K562 (cell line): Measurements from ENCODE around the gene EMC6. TPM values are rescaled to one million over a fixed set of nuclear protein-coding genes. Genes with fewer than 3 reads are reported as not detected.

Source experiments
- ATAC-seq: fragments of 200-7000 bp; cut with Tn5 transposase; 3 replicates; pipeline ENCODE4 v1.9.1; 2020; ENCODE audit warnings: moderate library complexity
- BruUV-seq: library from RNA; stranded (reverse); fragments of 400-500 nt; replicated peaks from 2 replicates; lab custom pipeline; 2021; lab: Mats Ljungman, UMichigan
- CTCF ChIA-PET: fragments of 300-600 bp; formaldehyde crosslinking; extraction: SDS; loops from one replicate; lab custom pipeline; 2021; ENCODE audit warnings: low intra/inter-chr PET ratio; lab: Yijun Ruan, JAX
- POLR2A ChIA-PET: fragments of 300-600, 350-650 bp; sonication (Branson Sonifier 250); formaldehyde crosslinking; extraction: SDS; loops from one replicate; lab custom pipeline; 2021; ENCODE audit warnings: antibody characterized with exemption, inconsistent platforms; lab: Yijun Ruan, JAX
- DNase-seq, 4 experiments: peaks; one replicate each; pipeline versions ENCODE4 v3.0.0 to v3.0.0-alpha.2; 2011 to 2018; ENCODE audit warnings: low spot score in 3 of 4, mixed read lengths in 3 of 4; ENCODE audit errors: extremely low read depth in 1 of 4
- FAIRE-seq: peaks from 2 replicates; lab custom pipeline; 2011; peaks lifted over from hg19 to GRCh38; lab: Jason Lieb, UNC
- H2AFZ ChIP-seq: 2 replicates; pipeline ENCODE4 v1.6.0; 2011; ENCODE audit warnings: low read depth, low read length, control low read depth, inconsistent platforms
- H3K27ac ChIP-seq: fragments of 200-600 bp; 3 replicates; pipeline ENCODE4 v1.8.0; 2011; ENCODE audit warnings: low read depth, mild to moderate bottlenecking, control low read depth, inconsistent platforms, low read length, moderate library complexity, mixed read lengths; ENCODE audit errors: extremely low read depth
- H3K27me3 ChIP-seq, 2 experiments: fragments of 300-600 bp in 1 of 2; 2 replicates in 1 of 2; 3 replicates in 1 of 2; pipeline versions ENCODE4 v1.6.0 to v1.8.0; 2011; ENCODE audit warnings: inconsistent platforms in 2 of 2, low read length in 2 of 2, mild to moderate bottlenecking in 1 of 2, mixed read lengths in 1 of 2, moderate library complexity in 1 of 2; ENCODE audit not compliant: control insufficient read depth in 2 of 2, insufficient read depth in 2 of 2
- H3K36me3 ChIP-seq: fragments of 300-600 bp; 3 replicates; pipeline ENCODE4 v1.8.0; 2011; ENCODE audit warnings: mild to moderate bottlenecking, low read length, inconsistent platforms; ENCODE audit not compliant: control insufficient read depth, insufficient read depth
- H3K4me1 ChIP-seq, 2 experiments: fragments of 200-600 bp in 1 of 2; replicated peaks in 1 of 2; 2 replicates in 1 of 2; 3 replicates in 1 of 2; pipeline versions ENCODE4 v1.5.1 to v1.8.0; 2011; ENCODE audit warnings: inconsistent platforms in 2 of 2, low read length in 2 of 2, mild to moderate bottlenecking in 1 of 2, mixed read lengths in 1 of 2, moderate library complexity in 1 of 2; ENCODE audit not compliant: control insufficient read depth in 2 of 2, insufficient read depth in 2 of 2
- H3K4me2 ChIP-seq: 2 replicates; pipeline ENCODE4 v1.6.1; 2011; ENCODE audit warnings: low read length, control low read depth, inconsistent platforms, mixed read lengths; ENCODE audit not compliant: insufficient read depth
- H3K4me3 ChIP-seq: fragments of 200-600 bp; sonication (generic), shearing (Covaris generic); 2 replicates; pipeline ENCODE4 v1.5.1; 2016; ENCODE audit warnings: control low read depth, inconsistent platforms
- H3K79me2 ChIP-seq: fragments of 200-600 bp; 3 replicates; pipeline ENCODE4 v1.8.0; 2011; ENCODE audit warnings: low read length, inconsistent platforms; ENCODE audit not compliant: control insufficient read depth, insufficient read depth
- H3K9ac ChIP-seq, 2 experiments: 2 replicates each; pipeline versions ENCODE4 v1.6.0 to v1.6.1; 2011; ENCODE audit warnings: low read depth in 2 of 2, low read length in 2 of 2, control low read depth in 1 of 2, inconsistent platforms in 1 of 2, mild to moderate bottlenecking in 1 of 2, mixed read lengths in 1 of 2; ENCODE audit not compliant: insufficient read depth in 1 of 2
- H3K9me1 ChIP-seq: one replicate; pipeline ENCODE4 v1.6.0; 2011; ENCODE audit warnings: inconsistent platforms, mild to moderate bottlenecking, low read length, moderate library complexity; ENCODE audit not compliant: control insufficient read depth, insufficient read depth
- H3K9me3 ChIP-seq: replicated peaks from 2 replicates; pipeline ENCODE4 v1.5.1; 2011; ENCODE audit warnings: low read depth, low read length, inconsistent platforms; ENCODE audit not compliant: control insufficient read depth, insufficient read depth
- H4K20me1 ChIP-seq: replicated peaks from 2 replicates; pipeline ENCODE4 v1.6.1; 2011; ENCODE audit warnings: low read length, inconsistent platforms, mixed read lengths; ENCODE audit not compliant: control insufficient read depth, insufficient read depth
- HOMEZ ChIP-seq: fragments of 250-450 bp; sonication (Bioruptor Pico); IDR thresholded peaks from 2 replicates; pipeline ENCODE4 v1.4.0; 2020; ENCODE audit warnings: mild to moderate bottlenecking, moderate library complexity
- IFI16 ChIP-seq: fragments of 250-450 bp; sonication (Bioruptor Pico); IDR thresholded peaks from 2 replicates; pipeline ENCODE4 v2.1.2; 2022; ENCODE audit warnings: mild to moderate bottlenecking, inconsistent platforms
- LEF1 ChIP-seq: fragments of 450-650 bp; IDR thresholded peaks from 2 replicates; pipeline ENCODE4 v1.6.1; 2016; ENCODE audit warnings: mild to moderate bottlenecking
- PHF8 ChIP-seq: fragments of 200-600 bp; sonication (generic); IDR thresholded peaks from 2 replicates; pipeline ENCODE4 v1.6.1; 2012; ENCODE audit warnings: mixed run types, mild to moderate bottlenecking, inconsistent platforms, low read length, moderate library complexity, borderline replicate concordance
- WGBS: fragments of 100-300 bp; shearing (Covaris generic); methylation state at CpG from one replicate; pipeline ENCODE4 v1.1.6; 2016; ENCODE audit warnings: low coverage, mixed read lengths; ENCODE audit not compliant: insufficient coverage; ENCODE audit errors: missing lambda C conversion rate; 5-methylcytosine and 5-hydroxymethylcytosine counted together
- in situ Hi-C: fragments of 300-500 bp; cut with MboI; formaldehyde crosslinking; loops from 4 replicates; pipeline ENCODE4 v1.15.0; 2018; ENCODE audit warnings: inconsistent platforms, mixed read lengths
- intact Hi-C: fragments of 100-400 bp; cut with micrococcal nuclease; formaldehyde crosslinking; loops from 2 replicates; pipeline ENCODE4 v1.14.2; 2022
- polyA plus RNA-seq, 8 experiments: library from polyadenylated mRNA; depleted of rRNA in 4 of 8; stranded (reverse) in 5 of 8; unstranded in 3 of 8; fragments of >200 nt; fragmentation: Nextera tagmentation in 2 of 8; fragmentation: Illumina TruSeq in 1 of 8; extraction: Ambion mirVana in 2 of 8; extraction: Trizol in 1 of 8; gene quantifications; 2 replicates each; pipeline versions ENCODE4 v1.2.1 to v1.2.3, GENCODE V29; 2011 to 2014; ENCODE audit warnings: inconsistent platforms in 1 of 8, missing spikeins in 1 of 8
- total RNA-seq, 7 experiments: library from RNA; depleted of rRNA in 6 of 7; stranded (reverse); fragments of >200 nt in 6 of 7; fragmentation: Illumina TruSeq in 2 of 7; extraction: Trizol in 2 of 7; gene quantifications; 2 replicates each; pipeline versions ENCODE4 v1.2.1 to v1.2.3, GENCODE V29; 2011 to 2021; ENCODE audit warnings: low replicate concordance in 1 of 7

Gene EMC6
- total and polyA plus RNA-seq, 9 of the 15 experiments (the other 6 are each of a cell fraction or from before 2014, with no cell fraction given): 2.9 to 136 (median 24.9) TPM

- TF ChIP-seq IFI16 (CRISPR knock-in tag) (no peak), PHF8 (no peak), LEF1 (no peak), HOMEZ (CRISPR knock-in tag) (no peak)
- H3K27ac ChIP-seq: no peak overlapping the region
Measured at GRCh38 chr17:3710951-3711383, 42.4 kb downstream of the EMC6 start.

More at GRCh38 chr17:3710951-3711383, 42.4 kb downstream of the EMC6 start:
- 70% methylated on average over 4 of the region's 5 CpGs for WGBS
- CTCF ChIA-PET: no interaction called here
- Histone ChIP-seq H2AFZ (no peak overlapping the region), H3K79me2 (no peaks in the 10 kb centered on the region), H3K9me1 (no peaks in the 10 kb centered on the region), H3K9ac (no peak overlapping the region), H3K4me2 (no peak overlapping the region), H3K4me3 (no peak overlapping the region), H3K36me3 (peaks cover 18% of the 10 kb centered on the region; the same call in 1 of the 3 replicates), H4K20me1 (no peaks in the 10 kb centered on the region), H3K4me1 (peaks cover 3 to 4% of the 10 kb centered on the region in 2 experiments; a peak in 3 of 5 replicates), H3K27me3 (no peaks in the 10 kb centered on the region), H3K9me3 (no peaks in the 10 kb centered on the region)
- POLR2A ChIA-PET: no interaction called here
- in situ Hi-C loops: no loop called here
- intact Hi-C loops: no loop called here
- FAIRE-seq (no peak), ATAC-seq (no peak), DNase-seq (no peak)
- no TSS peak for BruUV-seq
